NCI-H1092 (cell line): ENCODE data around the gene MTIF2.
"Not testable (repeated sequence)": the region's sequence is repeated elsewhere in the genome, so short reads cannot be mapped to it uniquely, and the experiment has no call there.

Experiments
- DNase-seq: peaks from one replicate; lab custom pipeline; 2025; lab: John Stamatoyannopoulos, UW

Gene MTIF2

GRCh38 chr2:55268907-55269644 lies at the start of gene MTIF2:
MTIF2 (minus strand) TSS chr2:55269231; CDS start chr2:55263858, 5,373 bp downstream.
- DNase-seq: peak; percentile 84

- DNase-seq: no peak
Observed at GRCh38 chr2:55314985-55315384, 46.0 kb upstream of the MTIF2 start.

GRCh38 chr2:55311444-55311870 lies 42.4 kb upstream of the MTIF2 start:
- no peak for DNase-seq

- DNase-seq: no peak
Observed at GRCh38 chr2:55309446-55309845, 40.4 kb upstream of the MTIF2 start.

- DNase-seq: no peak
Observed at GRCh38 chr2:55302241-55302640, 33.2 kb upstream of the MTIF2 start.

- DNase-seq: no peak
Observed at GRCh38 chr2:55301277-55301676, 32.2 kb upstream of the MTIF2 start.

- DNase-seq: no peak
Observed at GRCh38 chr2:55296393-55296792, 27.4 kb upstream of the MTIF2 start.

- no peak for DNase-seq
Observed at GRCh38 chr2:55283083-55283482, 14.1 kb upstream of the MTIF2 start.

GRCh38 chr2:55282110-55282917 lies 13.3 kb upstream of the MTIF2 start:
- peak; percentile 57 for DNase-seq

GRCh38 chr2:55280851-55281546 lies 12.0 kb upstream of the MTIF2 start:
- not testable (repeated sequence) for DNase-seq

- DNase-seq: not testable (repeated sequence)
Observed at GRCh38 chr2:55279859-55280424, 10.9 kb upstream of the MTIF2 start.

GRCh38 chr2:55279214-55279835 lies 10.3 kb upstream of the MTIF2 start:
- not testable (repeated sequence) for DNase-seq

GRCh38 chr2:55277310-55277709 lies 8.3 kb upstream of the MTIF2 start:
- DNase-seq: no peak

- not testable (repeated sequence) for DNase-seq
Observed at GRCh38 chr2:55274346-55274745, 5.3 kb upstream of the MTIF2 start.

GRCh38 chr2:55269645-55269990 lies 587 bp upstream of the MTIF2 start:
- no peak for DNase-seq

GRCh38 chr2:55268288-55268906 lies 634 bp downstream of the MTIF2 start:
- no peak for DNase-seq

GRCh38 chr2:55259586-55259985 lies 9.4 kb downstream of the MTIF2 start:
- DNase-seq: not testable (repeated sequence)

GRCh38 chr2:55252832-55253231 lies 16.2 kb downstream of the MTIF2 start:
- DNase-seq: no peak

GRCh38 chr2:55247025-55247424 lies 22.0 kb downstream of the MTIF2 start:
- DNase-seq: no peak

- DNase-seq: no peak
Observed at GRCh38 chr2:55245411-55245810, 23.6 kb downstream of the MTIF2 start.

- DNase-seq: no peak
Observed at GRCh38 chr2:55242617-55243016, 26.4 kb downstream of the MTIF2 start.
